ENCODE results near the gene PLCD3. TPM values are rescaled to one million over a fixed set of nuclear protein-coding genes. Genes with fewer than 3 reads are reported as not detected.

The PLCD3 gene
- total RNA-seq, 2 donors from 2014 or later, result 2.7 to 5.9 TPM

DNA sequence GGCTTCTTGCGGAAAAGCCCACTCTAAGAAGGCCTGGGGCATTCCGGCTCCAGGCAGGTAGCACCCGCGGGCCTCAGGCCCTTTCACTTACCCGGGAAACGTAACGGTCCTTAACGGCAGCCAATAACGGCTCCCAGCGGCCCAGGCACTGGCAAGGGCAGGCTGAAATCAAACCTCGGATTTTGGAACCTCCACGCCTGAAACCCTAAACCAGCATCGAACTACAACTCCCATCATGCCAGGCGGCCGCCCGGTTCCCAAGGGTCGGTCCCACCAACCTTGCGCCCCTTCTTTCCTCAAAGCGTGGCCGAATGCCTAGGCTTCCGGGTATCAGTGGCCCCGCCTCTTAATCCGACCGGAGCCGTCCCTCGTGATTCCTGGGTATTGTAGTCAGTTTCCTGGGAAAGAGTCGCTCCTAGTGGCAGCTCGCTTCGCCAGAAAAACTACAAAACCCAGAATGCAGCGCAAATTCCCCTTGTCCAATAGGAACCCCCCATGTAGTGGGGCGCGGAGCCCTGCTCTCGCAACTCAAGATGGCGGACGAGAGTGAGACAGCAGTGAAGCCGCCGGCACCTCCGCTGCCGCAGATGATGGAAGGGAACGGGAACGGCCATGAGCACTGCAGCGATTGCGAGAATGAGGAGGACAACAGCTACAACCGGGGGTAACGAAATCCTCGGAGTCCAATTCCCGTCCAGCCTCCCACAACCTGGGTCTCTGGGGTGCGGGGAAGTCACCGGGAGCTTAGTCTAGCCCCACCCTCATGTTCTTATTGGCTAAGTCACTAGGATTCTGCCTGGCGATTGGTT is 71.3 kb downstream of the PLCD3 start, which contains the start of gene NMT1:
NMT1 (plus strand) TSS at position 521 of the 809 bp plus-strand sequence; CDS start at position 534, 13 bp downstream.
- DNase-seq (ENCODE audit: low spot score) (peak; percentile 97), ATAC-seq (peak; percentile 94 to 96)
- peak within 1 kb of the TSS; percentile 90 for H3K4me3 Mint-ChIP-seq
- peak within 1 kb of the TSS; percentile 86 to 94 for H3K27ac Mint-ChIP-seq
- H3K4me1 Mint-ChIP-seq (ENCODE audit: low read depth in 2 of 2), result peaks cover 19 to 35% of the 10 kb centered on the region in 2 donors
- no peaks in the 10 kb centered on the region for H3K27me3 Mint-ChIP-seq
- H3K36me3 Mint-ChIP-seq, result peaks cover 4% of the 10 kb centered on the region
- H3K9me3 Mint-ChIP-seq, result no peaks in the 10 kb centered on the region

DNA sequence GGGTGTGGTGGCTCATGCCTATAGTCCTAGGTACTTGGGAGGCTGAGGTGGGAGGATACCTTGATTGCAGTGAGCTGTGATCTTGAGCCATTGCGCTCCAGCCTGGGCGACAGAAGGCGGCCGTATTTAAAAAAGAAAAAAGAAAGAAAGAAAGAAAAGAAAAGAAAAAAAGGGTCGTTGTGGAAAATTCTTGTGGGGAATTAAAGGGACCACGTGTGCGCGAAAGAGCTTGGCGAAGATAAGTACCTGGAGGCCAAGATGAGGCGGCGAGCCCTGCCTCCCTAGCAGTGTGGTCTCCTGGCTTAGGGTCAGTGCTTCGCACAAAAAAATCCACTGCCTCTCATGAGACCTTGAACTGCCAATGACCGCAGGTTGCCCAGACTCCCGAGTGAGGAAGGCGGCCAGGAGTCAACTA is 71.9 kb downstream of the PLCD3 start:
- peak in 1 of 2 donors; percentile 0 for ATAC-seq
- DNase-seq (ENCODE audit: low spot score), result no peak
- Mint-ChIP-seq H3K36me3 (peaks cover 4% of the 10 kb centered on the region), H3K4me1 (ENCODE audit: low read depth in 2 of 2) (peaks cover 19 to 35% of the 10 kb centered on the region in 2 donors), H3K4me3 (peak overlapping the region; percentile 90), H3K27me3 (no peaks in the 10 kb centered on the region), H3K9me3 (no peaks in the 10 kb centered on the region), H3K27ac (peak overlapping the region; percentile 86 to 94)

Other genes starting within 250 kb of the PLCD3 start
- gene EFTUD2, start 233.1 kb downstream of the PLCD3 start, total RNA-seq, result 100 to 1,000 TPM; 192 to 232 TPM
- gene GFAP, start 217.0 kb downstream of the PLCD3 start, total RNA-seq, result not detected
- gene KIF18B, start 184.7 kb downstream of the PLCD3 start, total RNA-seq, result 100 to 1,000 TPM in 1 of 2 donors, 10 to 100 TPM in 1; 26.5 to 100 TPM
- gene C1QL1, start 164.2 kb downstream of the PLCD3 start, total RNA-seq, result not detected
- gene DCAKD, start 80.9 kb downstream of the PLCD3 start, total RNA-seq, result 10 to 100 TPM; 17.9 to 36.4 TPM
- gene NMT1, start 71.2 kb downstream of the PLCD3 start, total RNA-seq, result 100 to 1,000 TPM; 147 to 161 TPM
- gene ACBD4, start 3.2 kb upstream of the PLCD3 start, total RNA-seq, result 10 to 100 TPM in 1 of 2 donors, 1 to 10 TPM in 1; 8.3 to 14.8 TPM
- gene HEXIM1, start 16.0 kb upstream of the PLCD3 start, total RNA-seq, result 10 to 100 TPM; 48.0 to 66.9 TPM
- gene HEXIM2, start 29.4 kb upstream of the PLCD3 start, total RNA-seq, result 10 to 100 TPM in 1 of 2 donors, 1 to 10 TPM in 1; 6.1 to 10.7 TPM
- 100 to 1,000 TPM; 280 to 380 TPM for gene FMNL1, start 89.4 kb upstream of the PLCD3 start, total RNA-seq
- under 1 TPM; 0.62 to 0.81 TPM for gene SPATA32, start 129.6 kb upstream of the PLCD3 start, total RNA-seq
- gene MAP3K14, start 184.5 kb upstream of the PLCD3 start, total RNA-seq, result 10 to 100 TPM; 65.9 to 75.4 TPM

Measured in natural killer cell treated with Interleukin-12 subunit alpha and Interleukin-12 subunit beta and Interleukin-15 and Interleukin-18, amount 100 ng/mL, for 72 hours (primary cell).